HCT116 (cell line): ENCODE results near the gene S100A1. TPM values are rescaled to one million over a fixed set of nuclear protein-coding genes. Genes with fewer than 3 reads are reported as not detected.

Experiments used
- ATAC-seq: fragments of 200-7000 bp; cut with Tn5 transposase; 2 replicates; pipeline ENCODE4 v1.9.1; 2020; ENCODE audit warnings: mild to moderate bottlenecking, moderate library complexity
- BruUV-seq: library from RNA; stranded (reverse); fragments of 400-500 nt; replicated peaks from 2 replicates; lab custom pipeline; 2021; lab: Mats Ljungman, UMichigan
- CTCF ChIA-PET: fragments of 300-600 bp; sonication (Branson Sonifier 250); formaldehyde crosslinking; loops from one replicate; lab custom pipeline; 2021; ENCODE audit warnings: antibody characterized with exemption; lab: Charles Lee
- POLR2A ChIA-PET: fragments of 300-600, 350-600 bp; sonication (Branson Sonifier 250); formaldehyde crosslinking; loops from one replicate; lab custom pipeline; 2021; ENCODE audit warnings: antibody characterized with exemption; lab: Charles Lee
- RAD21 ChIA-PET, 2 experiments: fragments of 300-600 bp; sonication (Branson Sonifier 250); formaldehyde crosslinking; loops; one replicate each; lab custom pipeline; 2023; ENCODE audit warnings: low total read pairs in 2 of 2; ENCODE audit not compliant: uncharacterized antibody in 2 of 2, unreplicated experiment in 2 of 2, low non-redundant PET in 1 of 2; lab: Charles Lee
- DNase-seq: peaks from one replicate; pipeline ENCODE4 v3.0.0-alpha.2; 2010; ENCODE audit warnings: low read depth, low spot score
- H2AFZ ChIP-seq: fragments of 200-600 bp; shearing (Covaris generic), sonication (generic); 2 replicates; pipeline ENCODE4 v1.6.1; 2017; ENCODE audit warnings: low read depth, mixed run types, mixed read lengths, antibody characterized with exemption, low read length; ENCODE audit not compliant: poor library complexity, severe bottlenecking
- H3K27ac ChIP-seq: 2 replicates; pipeline ENCODE4 v1.5.1; 2012; ENCODE audit warnings: low read depth, low read length
- H3K27me3 ChIP-seq: fragments of 200-600 bp; sonication (generic); 2 replicates; pipeline ENCODE4 v1.6.1; 2016; ENCODE audit warnings: mixed run types, low read length, mixed read lengths; ENCODE audit not compliant: insufficient read depth
- H3K36me3 ChIP-seq, 2 experiments: fragments of 200-500 bp in 1 of 2; fragments of 200-600 bp in 1 of 2; sonication (Bioruptor generic) in 1 of 2; sonication (generic) in 1 of 2; 2 replicates each; pipeline versions ENCODE4 v1.5.1 to v1.6.1; 2014 to 2016; ENCODE audit warnings: low read length in 2 of 2, inconsistent platforms in 1 of 2, mixed read lengths in 1 of 2, mixed run types in 1 of 2; ENCODE audit not compliant: insufficient read depth in 2 of 2, control insufficient read depth in 1 of 2
- H3K4me1 ChIP-seq, 2 experiments: fragments of 200-600 bp in 1 of 2; sonication (generic) in 1 of 2; 2 replicates each; pipeline versions ENCODE4 v1.5.1 to v1.6.1; 2012 to 2017; ENCODE audit warnings: low read length in 2 of 2, inconsistent platforms in 1 of 2, mild to moderate bottlenecking in 1 of 2, mixed read lengths in 1 of 2, mixed run types in 1 of 2, moderate library complexity in 1 of 2; ENCODE audit not compliant: insufficient read depth in 2 of 2, control insufficient read depth in 1 of 2
- H3K4me2 ChIP-seq: fragments of 200-600 bp; sonication (generic); 2 replicates; pipeline ENCODE4 v1.6.1; 2017; ENCODE audit warnings: mixed run types, low read length, mixed read lengths
- H3K4me3 ChIP-seq, 2 experiments: fragments of 200-600 bp in 1 of 2; sonication (generic) in 1 of 2; replicated peaks in 1 of 2; 2 replicates each; pipeline ENCODE4 v1.5.1; 2011 to 2016; ENCODE audit warnings: low read length in 2 of 2, control low read depth in 1 of 2, low read depth in 1 of 2, mild to moderate bottlenecking in 1 of 2, mixed read lengths in 1 of 2, mixed run types in 1 of 2
- H3K79me2 ChIP-seq: fragments of 200-600 bp; sonication (generic); 2 replicates; pipeline ENCODE4 v1.6.1; 2017; ENCODE audit warnings: mild to moderate bottlenecking, mixed run types, low read length, moderate library complexity, mixed read lengths; ENCODE audit not compliant: insufficient read depth
- H3K9ac ChIP-seq: fragments of 200-600 bp; sonication (generic); 2 replicates; pipeline ENCODE4 v1.6.1; 2016; ENCODE audit warnings: low read length, mixed read lengths
- H3K9me2 ChIP-seq: fragments of 200-600 bp; sonication (generic), shearing (Covaris generic); 2 replicates; pipeline ENCODE4 v1.6.1; 2017; ENCODE audit warnings: mixed run types, mild to moderate bottlenecking, moderate library complexity; ENCODE audit not compliant: insufficient read depth
- H3K9me3 ChIP-seq, 2 experiments: fragments of 200-500 bp in 1 of 2; fragments of 200-600 bp in 1 of 2; sonication (Bioruptor generic) in 1 of 2; sonication (generic) in 1 of 2; 2 replicates each; pipeline ENCODE4 v1.6.1; 2014 to 2017; ENCODE audit warnings: low read length in 2 of 2, mixed read lengths in 2 of 2, inconsistent platforms in 1 of 2, low read depth in 1 of 2, mild to moderate bottlenecking in 1 of 2, mixed run types in 1 of 2, moderate library complexity in 1 of 2; ENCODE audit not compliant: control insufficient read depth in 1 of 2, insufficient read depth in 1 of 2
- H4K20me1 ChIP-seq: fragments of 200-600 bp; sonication (generic), shearing (Covaris generic); 2 replicates; pipeline ENCODE4 v1.6.1; 2017; ENCODE audit warnings: mixed run types, mild to moderate bottlenecking, moderate library complexity; ENCODE audit not compliant: insufficient read depth
- CBX3 ChIP-seq: IDR thresholded peaks from 2 replicates; pipeline ENCODE4 v1.6.1; 2012; ENCODE audit warnings: low read depth
- ELF1 ChIP-seq: IDR thresholded peaks from 2 replicates; pipeline ENCODE4 v1.6.1; 2012; ENCODE audit warnings: low read depth, borderline replicate concordance
- EZH2phosphoT487 ChIP-seq: fragments of 200-600 bp; IDR thresholded peaks from 2 replicates; pipeline ENCODE4 v1.6.1; 2018; ENCODE audit warnings: antibody characterized with exemption, borderline replicate concordance
- FOSL1 ChIP-seq: IDR thresholded peaks from 2 replicates; pipeline ENCODE4 v1.6.1; 2012; ENCODE audit warnings: low read depth
- JUND ChIP-seq: IDR thresholded peaks from 2 replicates; pipeline ENCODE4 v1.6.1; 2012
- MAX ChIP-seq: IDR thresholded peaks from 2 replicates; pipeline ENCODE4 v1.6.1; 2012
- RAD21 ChIP-seq: IDR thresholded peaks from 2 replicates; pipeline ENCODE4 v1.6.1; 2012; ENCODE audit warnings: low read depth, mild to moderate bottlenecking
- SP1 ChIP-seq: IDR thresholded peaks from 2 replicates; pipeline ENCODE4 v1.6.1; 2012; ENCODE audit warnings: low read depth
- SRF ChIP-seq: IDR thresholded peaks from 2 replicates; pipeline ENCODE4 v1.6.1; 2012; ENCODE audit warnings: low read depth
- TCF7L2 ChIP-seq: IDR thresholded peaks from 2 replicates; pipeline ENCODE4 v1.7.0; 2011; ENCODE audit warnings: borderline replicate concordance, inconsistent platforms; ENCODE audit not compliant: insufficient read depth, insufficient read length; ENCODE audit errors: extremely low read depth
- YY1 ChIP-seq: IDR thresholded peaks from 2 replicates; pipeline ENCODE4 v1.6.1; 2011; ENCODE audit warnings: low read length, low read depth, moderate library complexity, mild to moderate bottlenecking; ENCODE audit not compliant: insufficient replicate concordance; ENCODE audit errors: extremely low read depth
- ZFX ChIP-seq: fragments of 450-650 bp; IDR thresholded peaks from 2 replicates; pipeline ENCODE4 v1.6.1; 2017
- ZNF274 ChIP-seq: fragments of 200-500 bp; sonication (Bioruptor generic); IDR thresholded peaks from 2 replicates; pipeline ENCODE4 v1.6.1; 2014; ENCODE audit warnings: mild to moderate bottlenecking, low read depth, low read length, inconsistent platforms
- intact Hi-C: fragments of 100-400 bp; cut with micrococcal nuclease; formaldehyde crosslinking; loops from 2 replicates; pipeline ENCODE4 v1.10.0; 2022
- total RNA-seq: library from RNA; stranded (reverse); gene quantifications from one replicate; pipeline ENCODE4 v1.2.1, GENCODE V29; 2021; ENCODE audit not compliant: unreplicated experiment
- TF ChIP-seq, protein P1 (sequence below), 3 experiments: fragments of 200-600 bp in 1 of 3; sonication (generic) in 1 of 3; IDR thresholded peaks in 2 of 3; conservative IDR thresholded peaks in 1 of 3; 2 replicates each; pipeline ENCODE4 v1.5.1; 2012 to 2017; ENCODE audit warnings: low read depth in 2 of 3, low read length in 2 of 3, antibody characterized with exemption in 1 of 3, borderline replicate concordance in 1 of 3, control low read depth in 1 of 3, mild to moderate bottlenecking in 1 of 3, mixed read lengths in 1 of 3, mixed run types in 1 of 3, moderate library complexity in 1 of 3; ENCODE audit not compliant: insufficient read depth in 1 of 3
- TF ChIP-seq, protein P2 (sequence below): IDR thresholded peaks from 2 replicates; pipeline ENCODE4 v1.6.1; 2012; ENCODE audit warnings: low read depth
- TF ChIP-seq, protein P3 (sequence below): IDR thresholded peaks from 2 replicates; pipeline ENCODE4 v1.6.1; 2012

The S100A1 gene
- total RNA-seq, 1 experiment from 2014 or later = 0.30 TPM

DNA sequence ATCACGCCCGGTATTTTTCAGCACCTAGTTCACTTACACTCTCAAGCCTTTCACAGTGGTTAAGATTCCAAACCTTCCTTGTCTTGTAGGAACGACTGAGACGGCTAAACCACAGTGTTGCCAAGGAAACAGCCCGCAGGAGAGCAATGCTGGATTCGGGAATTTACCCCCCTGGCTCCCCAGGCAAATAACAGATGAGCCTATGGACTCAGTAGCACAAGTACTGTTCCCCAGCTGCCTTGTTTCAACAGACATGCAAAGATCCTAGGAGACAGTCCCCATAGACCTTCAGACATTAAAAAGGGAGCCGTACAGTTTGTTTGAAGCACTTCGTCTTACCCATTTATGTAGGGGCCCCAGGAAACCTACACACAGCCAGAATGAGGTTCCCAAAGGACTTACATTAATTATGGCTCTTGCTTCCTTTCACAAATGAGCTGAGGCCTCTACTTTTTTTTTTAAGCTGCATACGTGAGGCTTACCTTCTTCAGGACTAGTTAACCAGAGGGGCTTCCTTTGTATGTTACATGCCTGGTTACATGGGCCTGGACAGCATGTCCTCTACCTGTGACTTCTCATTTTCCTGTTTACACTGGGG, 33.0 kb downstream of the S100A1 start:
- no peak overlapping the region for H2AFZ ChIP-seq
- H3K27me3 ChIP-seq = no peaks in the 10 kb centered on the region
- ATAC-seq (no peak), DNase-seq (no peak)
- H3K27ac ChIP-seq = 0 out of 2 replicates have a peak overlapping the region, but pooled peaks have one; percentile 8
- no peak overlapping the region for H3K9ac ChIP-seq
- no peaks in the 10 kb centered on the region for H3K9me2 ChIP-seq
- H3K4me3 ChIP-seq = no peak overlapping the region
- ChIA-PET POLR2A (interaction anchor here (3.0 kb wide), 1 partner anchor 27 kb away, joined by 8 read pairs; the partner anchor contains the start of gene CHTOP), CTCF (no interaction called here), RAD21 (no interaction called here)
- intact Hi-C loops = no loop called here
- BruUV-seq = TSS peak; percentile 17
- H3K9me3 ChIP-seq = no peaks in the 10 kb centered on the region
- H3K4me1 ChIP-seq = peaks cover 10 to 22% of the 10 kb centered on the region in 2 experiments; a peak in 3 of 4 replicates
- H3K79me2 ChIP-seq = peaks cover 34% of the 10 kb centered on the region
- no peak overlapping the region for H3K4me2 ChIP-seq
- H4K20me1 ChIP-seq = no peaks in the 10 kb centered on the region; the same call in 1 of the 2 replicates
- TF ChIP-seq RAD21 (no peak), TCF7L2 (no peak), SP1 (no peak), SRF (no peak), ELF1 (no peak), ZNF274 (no peak), YY1 (no peak), EZH2phosphoT487 (no peak), CBX3 (no peak), JUND (no peak; the same call in 1 of the 2 replicates), MAX (no peak), ZFX (no peak), FOSL1 (no peak)
- TF ChIP-seq, protein P1, sequence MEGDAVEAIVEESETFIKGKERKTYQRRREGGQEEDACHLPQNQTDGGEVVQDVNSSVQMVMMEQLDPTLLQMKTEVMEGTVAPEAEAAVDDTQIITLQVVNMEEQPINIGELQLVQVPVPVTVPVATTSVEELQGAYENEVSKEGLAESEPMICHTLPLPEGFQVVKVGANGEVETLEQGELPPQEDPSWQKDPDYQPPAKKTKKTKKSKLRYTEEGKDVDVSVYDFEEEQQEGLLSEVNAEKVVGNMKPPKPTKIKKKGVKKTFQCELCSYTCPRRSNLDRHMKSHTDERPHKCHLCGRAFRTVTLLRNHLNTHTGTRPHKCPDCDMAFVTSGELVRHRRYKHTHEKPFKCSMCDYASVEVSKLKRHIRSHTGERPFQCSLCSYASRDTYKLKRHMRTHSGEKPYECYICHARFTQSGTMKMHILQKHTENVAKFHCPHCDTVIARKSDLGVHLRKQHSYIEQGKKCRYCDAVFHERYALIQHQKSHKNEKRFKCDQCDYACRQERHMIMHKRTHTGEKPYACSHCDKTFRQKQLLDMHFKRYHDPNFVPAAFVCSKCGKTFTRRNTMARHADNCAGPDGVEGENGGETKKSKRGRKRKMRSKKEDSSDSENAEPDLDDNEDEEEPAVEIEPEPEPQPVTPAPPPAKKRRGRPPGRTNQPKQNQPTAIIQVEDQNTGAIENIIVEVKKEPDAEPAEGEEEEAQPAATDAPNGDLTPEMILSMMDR (IDR thresholded peaks at IDR 0.05 in 2 of 3, conservative IDR thresholded peaks at IDR 0.05 in 1 of 3; ENCODE audit: borderline replicate concordance in 1 of 3, insufficient read depth in 1 of 3, low read depth in 2 of 3, low read length in 2 of 3) = no peak
- TF ChIP-seq, protein P2, sequence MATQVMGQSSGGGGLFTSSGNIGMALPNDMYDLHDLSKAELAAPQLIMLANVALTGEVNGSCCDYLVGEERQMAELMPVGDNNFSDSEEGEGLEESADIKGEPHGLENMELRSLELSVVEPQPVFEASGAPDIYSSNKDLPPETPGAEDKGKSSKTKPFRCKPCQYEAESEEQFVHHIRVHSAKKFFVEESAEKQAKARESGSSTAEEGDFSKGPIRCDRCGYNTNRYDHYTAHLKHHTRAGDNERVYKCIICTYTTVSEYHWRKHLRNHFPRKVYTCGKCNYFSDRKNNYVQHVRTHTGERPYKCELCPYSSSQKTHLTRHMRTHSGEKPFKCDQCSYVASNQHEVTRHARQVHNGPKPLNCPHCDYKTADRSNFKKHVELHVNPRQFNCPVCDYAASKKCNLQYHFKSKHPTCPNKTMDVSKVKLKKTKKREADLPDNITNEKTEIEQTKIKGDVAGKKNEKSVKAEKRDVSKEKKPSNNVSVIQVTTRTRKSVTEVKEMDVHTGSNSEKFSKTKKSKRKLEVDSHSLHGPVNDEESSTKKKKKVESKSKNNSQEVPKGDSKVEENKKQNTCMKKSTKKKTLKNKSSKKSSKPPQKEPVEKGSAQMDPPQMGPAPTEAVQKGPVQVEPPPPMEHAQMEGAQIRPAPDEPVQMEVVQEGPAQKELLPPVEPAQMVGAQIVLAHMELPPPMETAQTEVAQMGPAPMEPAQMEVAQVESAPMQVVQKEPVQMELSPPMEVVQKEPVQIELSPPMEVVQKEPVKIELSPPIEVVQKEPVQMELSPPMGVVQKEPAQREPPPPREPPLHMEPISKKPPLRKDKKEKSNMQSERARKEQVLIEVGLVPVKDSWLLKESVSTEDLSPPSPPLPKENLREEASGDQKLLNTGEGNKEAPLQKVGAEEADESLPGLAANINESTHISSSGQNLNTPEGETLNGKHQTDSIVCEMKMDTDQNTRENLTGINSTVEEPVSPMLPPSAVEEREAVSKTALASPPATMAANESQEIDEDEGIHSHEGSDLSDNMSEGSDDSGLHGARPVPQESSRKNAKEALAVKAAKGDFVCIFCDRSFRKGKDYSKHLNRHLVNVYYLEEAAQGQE = no peak
- TF ChIP-seq, protein P3, sequence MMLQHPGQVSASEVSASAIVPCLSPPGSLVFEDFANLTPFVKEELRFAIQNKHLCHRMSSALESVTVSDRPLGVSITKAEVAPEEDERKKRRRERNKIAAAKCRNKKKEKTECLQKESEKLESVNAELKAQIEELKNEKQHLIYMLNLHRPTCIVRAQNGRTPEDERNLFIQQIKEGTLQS = no peak
- H3K36me3 ChIP-seq = peaks cover 47 to 53% of the 10 kb centered on the region in 2 experiments
